NCI-H2171 (cell line): ENCODE results near the gene MAP3K19.

Experiments used
- DNase-seq: peaks from one replicate; lab custom pipeline; 2025; lab: John Stamatoyannopoulos, UW

The MAP3K19 gene

DNA sequence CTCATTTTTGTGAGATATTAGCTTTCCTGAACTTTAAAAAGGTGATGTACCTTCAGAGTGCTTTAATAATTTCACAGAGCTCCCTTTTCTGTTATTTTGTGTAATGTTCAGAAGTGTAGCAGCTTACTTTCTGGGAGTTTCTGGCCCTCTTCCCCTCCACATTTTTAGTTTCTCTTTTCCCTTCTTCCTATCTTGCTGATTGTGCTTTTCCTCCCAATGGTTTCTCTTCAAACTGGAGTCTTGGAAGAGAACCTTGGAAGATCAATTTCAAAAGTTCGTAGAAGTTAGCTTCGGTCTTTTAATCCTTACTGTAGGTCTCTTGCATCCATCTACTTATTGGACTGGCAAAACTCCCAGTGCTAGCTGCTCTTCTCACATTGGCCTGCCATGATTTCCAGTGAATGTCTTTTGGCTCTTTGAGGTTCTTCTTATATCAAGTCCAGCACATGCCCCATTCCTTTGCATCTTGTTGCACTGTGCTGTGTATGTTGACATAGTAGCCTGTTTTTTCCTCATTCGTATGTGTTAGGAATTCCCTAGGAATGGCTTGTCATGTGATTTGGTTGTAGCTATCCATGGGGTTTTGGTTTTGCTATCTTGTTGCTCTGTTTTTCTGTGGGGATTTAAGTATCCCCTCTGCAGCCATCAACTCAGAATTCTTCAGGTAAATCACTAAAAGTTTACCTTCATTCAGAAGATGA is 120.9 kb downstream of the MAP3K19 start:
- no peak for DNase-seq

- DNase-seq = no peak
Measured at GRCh38 chr2:134924912-134925311, 122.3 kb downstream of the MAP3K19 start.

- peak; percentile 23 for DNase-seq
Measured at GRCh38 chr2:134919341-134920210, 127.7 kb downstream of the MAP3K19 start.

GRCh38 chr2:134918526-134919340 is 128.5 kb downstream of the MAP3K19 start, which contains the start of gene CCNT2:
Gene CCNT2, plus strand, starts transcription at chr2:134918822. Its CDS starts 33 bp downstream, at chr2:134918855.
- DNase-seq = peak; percentile 98

- DNase-seq = peak; percentile 95
Measured at GRCh38 chr2:134917888-134918525, 129.2 kb downstream of the MAP3K19 start.

DNA sequence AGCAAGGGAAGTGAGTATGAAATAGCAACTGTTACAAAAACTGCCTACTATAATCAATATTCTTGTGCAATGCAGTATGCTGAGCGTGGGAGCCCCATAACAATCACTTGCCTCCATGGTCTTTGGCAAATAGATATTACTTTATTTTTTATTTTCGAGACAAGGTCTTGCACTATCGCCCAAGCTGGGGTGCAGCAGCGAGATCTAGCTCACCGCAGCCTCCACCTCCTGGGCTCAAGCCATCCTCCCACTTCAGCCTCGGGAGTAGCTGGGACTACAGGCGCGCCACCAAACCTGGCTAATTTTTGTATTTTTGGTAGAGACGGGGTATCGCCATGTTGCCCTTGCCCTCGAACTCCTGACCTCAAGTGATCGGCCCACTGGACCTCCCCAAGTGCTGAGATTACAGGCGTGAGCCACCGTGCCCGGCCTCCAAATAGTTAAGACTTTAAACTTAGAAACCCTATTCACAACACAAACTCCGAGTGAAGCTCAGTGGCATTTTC is 129.8 kb downstream of the MAP3K19 start:
- no peak for DNase-seq
